Keratinocyte (primary cell): ENCODE data around the gene ABCA3. TPM values are rescaled to one million over a fixed set of nuclear protein-coding genes. Genes with fewer than 3 reads are reported as not detected.
A peak's percentile ranks its signal among the peaks of the same experiment; 100 is the strongest.

Source experiments
- DNase-seq: peaks from one replicate; pipeline ENCODE4 v3.0.0-alpha.2; 2011; ENCODE audit warnings: low read depth, missing footprints, low spot score
- FAIRE-seq: peaks from 2 replicates; lab custom pipeline; 2011; peaks lifted over from hg19 to GRCh38; lab: Jason Lieb, UNC
- H2AFZ ChIP-seq: 2 replicates; pipeline ENCODE4 v1.6.0; 2012; ENCODE audit warnings: low read length, control low read depth, inconsistent platforms; ENCODE audit not compliant: control insufficient read depth
- H3K27ac ChIP-seq: 2 replicates; pipeline ENCODE4 v1.5.1; 2011; ENCODE audit warnings: low read length; ENCODE audit not compliant: control insufficient read depth, insufficient read depth
- H3K27me3 ChIP-seq: 3 replicates; pipeline ENCODE4 v1.6.0; 2011; ENCODE audit warnings: low read length; ENCODE audit not compliant: control insufficient read depth, insufficient read depth; ENCODE audit errors: extremely low read depth
- H3K36me3 ChIP-seq, 2 experiments: 2 replicates in 1 of 2; 3 replicates in 1 of 2; pipeline ENCODE4 v1.5.1; 2011; ENCODE audit warnings: low read length in 2 of 2, mild to moderate bottlenecking in 1 of 2; ENCODE audit not compliant: control insufficient read depth in 2 of 2, insufficient read depth in 2 of 2; ENCODE audit errors: extremely low read depth in 1 of 2
- H3K4me1 ChIP-seq: 3 replicates; pipeline ENCODE4 v1.5.1; 2011; ENCODE audit warnings: low read length; ENCODE audit not compliant: control insufficient read depth, insufficient read depth; ENCODE audit errors: extremely low read depth
- H3K4me2 ChIP-seq: 3 replicates; pipeline ENCODE4 v1.6.0; 2011; ENCODE audit warnings: low read depth, low read length; ENCODE audit not compliant: control insufficient read depth, insufficient read depth; ENCODE audit errors: extremely low read depth
- H3K4me3 ChIP-seq, 3 experiments: fragments of 200-600 bp in 1 of 3; sonication (generic) in 1 of 3; 2 replicates in 2 of 3; 3 replicates in 1 of 3; pipeline ENCODE4 v1.5.1; 2011 to 2016; ENCODE audit warnings: low read length in 3 of 3, mild to moderate bottlenecking in 3 of 3, control low read depth in 2 of 3, inconsistent platforms in 1 of 3, low read depth in 1 of 3, mixed read lengths in 1 of 3, mixed run types in 1 of 3, moderate library complexity in 1 of 3; ENCODE audit not compliant: control insufficient read depth in 2 of 3, insufficient read depth in 2 of 3; ENCODE audit errors: extremely low read depth in 1 of 3
- H3K79me2 ChIP-seq: 2 replicates; pipeline ENCODE4 v1.6.0; 2012; ENCODE audit warnings: low read length; ENCODE audit not compliant: control insufficient read depth, insufficient read depth
- H3K9ac ChIP-seq: 3 replicates; pipeline ENCODE4 v1.6.0; 2011; ENCODE audit warnings: low read length; ENCODE audit not compliant: control insufficient read depth, insufficient read depth; ENCODE audit errors: extremely low read depth
- H3K9me1 ChIP-seq: 3 replicates; pipeline ENCODE4 v1.6.0; 2011; ENCODE audit warnings: low read length; ENCODE audit not compliant: control insufficient read depth, insufficient read depth; ENCODE audit errors: extremely low read depth
- H3K9me3 ChIP-seq: 2 replicates; pipeline ENCODE4 v1.5.1; 2012; ENCODE audit warnings: low read depth, low read length; ENCODE audit not compliant: control insufficient read depth
- H4K20me1 ChIP-seq: 3 replicates; pipeline ENCODE4 v1.6.0; 2011; ENCODE audit warnings: low read length; ENCODE audit not compliant: control insufficient read depth, insufficient read depth; ENCODE audit errors: extremely low read depth
- CTCF ChIP-seq, 3 experiments: IDR thresholded peaks in 1 of 3; conservative IDR thresholded peaks in 1 of 3; optimal IDR thresholded peaks in 1 of 3; 2 replicates in 2 of 3; 3 replicates in 1 of 3; pipeline versions ENCODE3 to v1.5.1; 2011; ENCODE audit warnings: low read length in 3 of 3, mild to moderate bottlenecking in 3 of 3, moderate library complexity in 2 of 3, control low read depth in 1 of 3, inconsistent platforms in 1 of 3; ENCODE audit not compliant: insufficient read depth in 2 of 3; ENCODE audit errors: extremely low read depth in 1 of 3
- EZH2 ChIP-seq: IDR thresholded peaks from one replicate; pipeline ENCODE4 v1.6.1; 2012; ENCODE audit warnings: inconsistent platforms, mild to moderate bottlenecking, low read length, moderate library complexity
- dilution Hi-C: fragments of 300-500 bp; cut with MboI; formaldehyde crosslinking; loops from one replicate; pipeline ENCODE4 v1.7.0; 2020; ENCODE audit warnings: low sequenced_read_pairs; ENCODE audit not compliant: extremely low pct_ligation_motif_present
- polyA plus RNA-seq, 5 experiments: library from polyadenylated mRNA; depleted of rRNA in 3 of 5; stranded (reverse) in 3 of 5; stranded (forward) in 1 of 5; unstranded in 1 of 5; fragments of >200 nt; gene quantifications; 1 replicate in 1 of 5; 2 replicates in 3 of 5; 3 replicates in 1 of 5; pipeline versions ENCODE4 v1.2.1 to v1.2.3, GENCODE V29; 2011 to 2012; ENCODE audit warnings: missing spikeins in 2 of 5, low read depth in 1 of 5, low replicate concordance in 1 of 5

The ABCA3 gene
- polyA plus RNA-seq, 1 donor (not counting 4 experiments of a cell fraction or from before 2014, with no cell fraction given): 0.08 TPM

- peaks cover 27% of the 10 kb centered on the region for H3K79me2 ChIP-seq
- no peak for DNase-seq
- dilution Hi-C loops: no loop called here
- no peak for FAIRE-seq
- H3K9ac ChIP-seq: no peak overlapping the region
- no peak overlapping the region for H3K4me2 ChIP-seq
- no peaks in the 10 kb centered on the region for H3K27me3 ChIP-seq
- H4K20me1 ChIP-seq: peaks cover 18% of the 10 kb centered on the region
- no peaks in the 10 kb centered on the region for H3K9me3 ChIP-seq
- peaks cover 17% of the 10 kb centered on the region for H3K4me1 ChIP-seq
- H2AFZ ChIP-seq: no peak overlapping the region
- peak overlapping the region; percentile 67 for H3K27ac ChIP-seq
- H3K36me3 ChIP-seq: peaks cover 28 to 31% of the 10 kb centered on the region in 2 experiments
- no peaks in the 10 kb centered on the region for H3K9me1 ChIP-seq
- H3K4me3 ChIP-seq: no peak overlapping the region
- TF ChIP-seq CTCF (optimal IDR thresholded peaks at IDR 0.05 in 1 of 3, IDR thresholded peaks at IDR 0.05 in 1 of 3, conservative IDR thresholded peaks at IDR 0.05 in 1 of 3; ENCODE audit: extremely low read depth in 1 of 3, insufficient read depth in 2 of 3, low read length in 3 of 3) (no peak), EZH2 (no peak)
These were observed 87.8 kb downstream of the ABCA3 start for GRCh38 chr16:2252806-2253148.

GRCh38 chr16:2251296-2252111, 89.0 kb downstream of the ABCA3 start, which contains the start of gene ECI1:
Gene ECI1, minus strand, starts transcription at chr16:2251587. Its CDS starts 21 bp downstream, at chr16:2251566.
- peak in 2 of 3 experiments; percentile 53 to 55 for TF ChIP-seq CTCF (optimal IDR thresholded peaks at IDR 0.05 in 1 of 3, IDR thresholded peaks at IDR 0.05 in 1 of 3, conservative IDR thresholded peaks at IDR 0.05 in 1 of 3; ENCODE audit: extremely low read depth in 1 of 3, insufficient read depth in 2 of 3, low read length in 3 of 3)
- no peak for TF ChIP-seq EZH2
- peaks cover 14% of the 10 kb centered on the region for H4K20me1 ChIP-seq
- peaks cover 17% of the 10 kb centered on the region for H3K79me2 ChIP-seq
- H3K4me3 ChIP-seq: peak within 1 kb of the TSS; percentile 54 to 68 (median 64)
- no peaks in the 10 kb centered on the region for H3K9me1 ChIP-seq
- peak within 1 kb of the TSS; percentile 74 for H3K4me2 ChIP-seq
- dilution Hi-C loops: no loop called here
- H3K9ac ChIP-seq: peak within 1 kb of the TSS; percentile 80
- H2AFZ ChIP-seq: no peak within 1 kb of the TSS
- no peaks in the 10 kb centered on the region for H3K27me3 ChIP-seq
- FAIRE-seq: peak; percentile 5
- peaks cover 17% of the 10 kb centered on the region for H3K4me1 ChIP-seq
- H3K36me3 ChIP-seq: peaks cover 19 to 26% of the 10 kb centered on the region in 2 experiments
- no peak for DNase-seq
- no peaks in the 10 kb centered on the region for H3K9me3 ChIP-seq
- H3K27ac ChIP-seq: peak within 1 kb of the TSS; percentile 73
